ENCODE results near the gene CCL4L2.
"Not testable (repeated sequence)": the region's sequence is repeated elsewhere in the genome, so short reads cannot be mapped to it uniquely, and the experiment has no call there.

CCL4L2 gene

DNA sequence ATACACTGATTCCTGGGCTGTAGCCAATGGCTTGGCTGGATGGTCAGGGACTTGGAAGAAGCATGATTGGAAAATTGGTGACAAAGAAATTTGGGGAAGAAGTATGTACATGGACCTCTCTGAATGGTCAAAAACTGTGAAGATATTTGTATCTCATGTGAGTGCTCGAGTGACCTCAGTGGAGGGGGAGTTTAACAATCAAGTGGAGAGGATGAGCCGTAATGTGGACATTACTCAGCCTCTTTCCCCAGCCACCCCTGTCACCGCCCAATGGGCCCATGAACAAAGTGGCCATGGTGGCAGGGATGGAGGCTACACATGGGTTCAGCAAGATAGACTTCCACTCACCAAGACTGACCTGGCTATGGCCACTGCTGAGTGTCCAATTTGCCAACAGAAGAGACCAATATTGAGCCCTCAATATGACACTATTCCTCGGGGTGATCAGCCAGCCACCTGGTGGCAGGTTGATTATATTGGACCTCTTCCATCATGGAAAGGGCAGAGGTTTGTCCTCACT is 10.8 kb downstream of the CCL4L2 start:
- DNase-seq = not testable (repeated sequence)

DNA sequence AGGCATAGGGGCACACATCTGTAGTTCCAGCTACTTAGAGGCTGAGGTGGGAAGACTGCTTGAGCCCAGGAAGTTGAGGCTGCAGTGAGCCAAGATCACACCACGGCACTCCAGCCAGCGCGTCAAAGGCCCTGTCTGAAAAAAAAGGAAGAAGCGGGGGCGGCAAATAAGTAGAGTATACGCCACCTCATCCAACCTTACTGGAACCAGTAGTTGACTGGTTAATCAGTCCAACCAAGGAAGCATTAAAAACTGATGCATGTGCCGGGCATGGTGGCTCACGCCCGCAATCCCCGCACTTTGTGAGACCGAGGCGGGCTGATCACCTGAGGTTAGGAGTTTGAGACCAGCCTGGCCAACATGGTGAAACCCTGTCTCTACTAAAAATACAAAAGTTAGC is 12.1 kb downstream of the CCL4L2 start:
- DNase-seq = not testable (repeated sequence)

DNA sequence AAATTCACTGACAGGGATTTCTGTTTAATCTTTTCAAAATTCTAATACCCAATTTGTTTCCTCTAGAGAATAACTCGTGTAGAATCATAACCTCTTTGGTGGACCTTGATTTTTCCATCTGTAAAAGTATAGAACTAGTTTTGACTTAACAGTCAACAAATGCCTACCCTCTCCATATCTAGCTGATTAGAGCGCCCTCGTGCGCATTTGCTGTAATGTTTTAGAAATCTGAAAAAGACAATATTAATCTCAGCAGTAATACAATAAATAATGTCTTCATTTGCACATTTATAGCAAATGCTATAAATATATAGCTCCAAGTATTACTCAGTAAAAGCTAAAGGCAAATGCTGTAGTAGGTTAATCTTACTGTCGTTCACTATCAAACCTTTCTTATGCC is 18.8 kb downstream of the CCL4L2 start:
- DNase-seq = peak; percentile 30

DNA sequence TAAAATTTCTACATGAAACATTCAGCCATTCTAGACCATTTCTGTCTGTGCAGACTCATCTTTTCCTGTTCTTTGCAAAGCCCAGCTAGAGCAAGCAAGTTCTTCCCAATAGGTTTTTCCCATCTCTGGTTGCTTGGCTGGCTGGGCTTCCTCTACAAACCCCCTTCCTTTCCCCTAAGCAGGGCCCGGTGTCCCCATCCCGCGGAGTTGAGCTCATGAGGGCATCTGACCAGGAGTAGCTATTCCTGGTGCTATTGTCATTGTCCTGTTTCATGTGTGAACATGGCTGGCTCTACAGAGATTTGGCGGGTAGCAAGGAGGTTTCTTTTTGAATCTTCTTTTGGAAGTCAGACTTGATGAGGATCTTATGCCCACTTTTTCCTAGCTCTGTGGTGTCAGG is 31.2 kb downstream of the CCL4L2 start:
- DNase-seq = not testable (repeated sequence)

Data from CD4-positive, alpha-beta T cell treated with Interleukin-10 for 1 hour (primary cell).